ENCODE results near the gene MTCH2. TPM values are rescaled to one million over a fixed set of nuclear protein-coding genes. Genes with fewer than 3 reads are reported as not detected.
"Not testable (repeated sequence)": the region's sequence is repeated elsewhere in the genome, so short reads cannot be mapped to it uniquely, and the experiment has no call there.

Gene MTCH2
- total RNA-seq, 1 donor from 2014 or later = 86.0 TPM

DNA sequence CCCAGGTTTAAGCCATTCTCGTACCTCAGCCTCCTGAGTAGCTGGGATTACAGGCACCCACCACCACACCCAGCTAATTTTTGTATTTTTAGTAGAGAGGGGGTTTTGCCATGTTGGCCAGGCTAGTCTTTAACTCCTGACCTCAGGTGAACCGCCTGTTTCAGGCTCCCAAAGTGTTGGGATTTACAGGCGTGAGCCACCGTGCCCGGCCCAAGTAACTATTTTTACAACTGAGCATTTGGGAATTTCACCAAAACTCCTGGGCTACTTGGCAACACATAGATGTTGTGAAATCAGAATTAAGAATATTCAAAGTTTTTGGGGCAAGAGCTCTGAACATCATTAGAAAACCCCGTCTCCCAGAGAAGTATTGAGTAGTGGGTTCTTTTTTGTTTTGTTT lies 1.9 kb downstream of the MTCH2 start:
- intact Hi-C loops (cut with micrococcal nuclease) = loop anchor here (5.0 to 10.0 kb wide), 4 partner anchors 464 to 1793 kb away; partner anchors contain the start of genes CKAP5, CRY2 and PEX16

DNA sequence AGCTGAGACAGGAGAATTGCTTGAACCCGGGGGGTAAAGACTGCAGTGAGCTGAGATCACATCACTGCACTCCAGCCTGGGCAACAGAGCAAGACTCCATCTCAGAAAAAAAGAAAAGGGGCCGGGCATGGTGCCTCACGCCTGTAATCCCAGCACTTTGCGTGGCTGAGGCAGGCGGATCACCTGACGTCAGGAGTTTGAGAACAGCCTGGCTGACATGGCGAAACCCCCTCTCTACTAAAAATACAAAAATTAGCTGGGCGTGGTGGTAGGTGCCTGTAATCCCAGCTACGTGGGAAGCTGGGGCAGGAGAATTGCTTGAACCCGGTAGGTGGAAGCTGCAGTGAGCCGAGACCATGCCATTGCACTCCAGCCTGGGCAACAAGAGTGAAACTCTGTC lies 6.0 kb downstream of the MTCH2 start:
- intact Hi-C loops (cut with micrococcal nuclease) = not testable (repeated sequence)

DNA sequence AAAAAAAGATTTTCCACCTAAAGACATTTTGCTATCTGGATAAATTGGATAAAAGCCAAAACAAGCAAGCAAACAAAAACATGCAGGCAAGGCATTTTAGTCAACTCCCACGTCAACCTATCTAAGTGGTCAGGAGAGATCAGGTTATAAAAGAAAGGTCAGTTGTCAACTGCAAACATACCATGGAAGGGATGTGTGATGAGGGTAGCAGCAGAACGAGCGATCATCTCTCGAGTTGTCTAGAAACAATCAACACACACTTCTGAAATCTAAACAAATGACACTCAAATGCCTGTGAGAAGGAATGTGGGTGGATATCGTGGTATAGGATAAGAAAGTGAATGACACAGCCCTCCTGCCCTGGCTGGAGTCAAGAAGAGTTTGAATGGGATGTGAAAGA lies 10.9 kb downstream of the MTCH2 start:
- intact Hi-C loops (cut with micrococcal nuclease) = no loop called here

DNA sequence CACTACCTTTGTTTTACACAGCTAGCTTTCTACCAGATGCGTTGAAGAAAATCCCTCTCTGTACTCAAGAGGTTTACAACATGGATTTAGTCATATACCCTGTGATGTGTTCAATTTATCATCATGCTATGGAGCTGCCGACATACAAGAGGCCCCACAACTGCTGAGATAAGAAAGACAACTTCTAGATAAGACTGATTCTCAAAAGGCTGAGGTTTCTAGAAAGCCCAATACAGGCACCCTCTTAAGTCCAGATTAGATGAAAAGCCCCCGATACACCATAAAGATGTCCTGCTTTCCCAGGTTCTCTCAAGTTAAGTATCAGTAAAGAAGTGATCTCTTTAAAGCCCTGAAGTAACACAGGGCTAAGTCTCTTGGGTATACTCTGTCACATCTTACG lies 14.3 kb downstream of the MTCH2 start:
- intact Hi-C loops (cut with micrococcal nuclease) = no loop called here

DNA sequence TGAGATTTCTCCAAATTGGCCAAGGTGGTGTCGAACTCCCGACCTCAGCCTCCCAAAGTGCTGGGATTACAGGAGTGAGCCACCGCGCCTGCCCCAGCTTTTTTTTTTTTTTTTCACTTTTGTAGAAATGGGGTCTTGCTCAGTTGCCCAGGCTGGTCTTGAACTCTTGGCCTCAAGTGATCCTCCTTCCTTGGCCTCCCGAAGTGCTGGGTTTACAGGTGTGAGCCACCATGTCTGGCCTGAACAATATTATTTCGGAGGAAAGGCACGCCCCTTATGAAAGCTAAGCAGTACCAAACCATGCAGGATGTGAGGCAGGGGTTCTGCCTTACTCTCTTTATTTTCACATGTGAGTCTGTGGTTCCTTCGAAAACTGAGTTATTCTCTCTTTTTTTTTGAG lies 16.1 kb downstream of the MTCH2 start:
- intact Hi-C loops (cut with micrococcal nuclease) = no loop called here

DNA sequence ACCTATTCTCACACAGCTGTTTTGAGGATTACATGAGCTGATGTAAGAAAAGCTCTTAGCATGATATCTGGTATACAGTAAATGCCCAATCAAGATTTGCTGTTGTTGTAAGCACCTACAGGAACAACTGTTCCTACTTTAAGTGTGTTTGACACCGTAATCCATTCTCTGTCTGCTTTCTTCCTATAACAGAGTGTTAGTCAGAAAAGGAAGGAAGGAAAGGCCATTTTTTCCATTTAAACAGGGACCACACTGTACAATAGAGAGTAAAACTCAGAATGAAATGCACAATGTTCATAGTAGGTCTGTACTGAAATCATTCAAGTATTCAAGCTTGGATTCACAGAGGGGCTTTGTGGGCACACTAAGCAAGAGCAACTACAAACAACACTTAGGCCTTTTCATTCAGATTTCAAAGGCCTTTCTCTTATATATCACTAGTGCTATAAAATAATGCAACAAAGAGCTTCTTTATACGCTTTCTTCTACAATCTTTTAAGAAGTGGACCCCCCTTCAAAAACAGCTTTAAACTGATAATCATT lies 21.5 kb downstream of the MTCH2 start:
- intact Hi-C loops (cut with micrococcal nuclease) = no loop called here

DNA sequence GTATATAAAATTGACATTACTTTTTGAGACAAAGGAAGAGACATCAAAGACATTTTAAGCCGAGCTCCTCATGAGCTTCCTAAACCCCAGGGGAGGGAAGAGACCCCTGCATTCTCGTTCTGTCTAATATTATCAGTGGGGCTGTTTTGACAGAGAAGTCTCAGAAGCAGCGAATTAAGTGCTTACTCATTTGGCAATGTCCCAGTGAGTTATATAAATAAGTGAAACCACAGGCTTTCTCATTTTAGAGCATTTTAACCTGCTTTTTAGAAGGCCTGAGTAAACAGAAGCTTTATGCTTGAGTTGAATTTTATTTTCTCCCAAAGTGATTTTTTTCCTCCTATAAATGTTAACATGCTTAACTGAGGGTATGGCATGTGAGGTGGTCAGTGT lies 24.9 kb downstream of the MTCH2 start:
- intact Hi-C loops (cut with micrococcal nuclease) = loop anchor here (5.0 kb wide), 1 partner anchor 245 kb away; no protein-coding TSS in a partner anchor

DNA sequence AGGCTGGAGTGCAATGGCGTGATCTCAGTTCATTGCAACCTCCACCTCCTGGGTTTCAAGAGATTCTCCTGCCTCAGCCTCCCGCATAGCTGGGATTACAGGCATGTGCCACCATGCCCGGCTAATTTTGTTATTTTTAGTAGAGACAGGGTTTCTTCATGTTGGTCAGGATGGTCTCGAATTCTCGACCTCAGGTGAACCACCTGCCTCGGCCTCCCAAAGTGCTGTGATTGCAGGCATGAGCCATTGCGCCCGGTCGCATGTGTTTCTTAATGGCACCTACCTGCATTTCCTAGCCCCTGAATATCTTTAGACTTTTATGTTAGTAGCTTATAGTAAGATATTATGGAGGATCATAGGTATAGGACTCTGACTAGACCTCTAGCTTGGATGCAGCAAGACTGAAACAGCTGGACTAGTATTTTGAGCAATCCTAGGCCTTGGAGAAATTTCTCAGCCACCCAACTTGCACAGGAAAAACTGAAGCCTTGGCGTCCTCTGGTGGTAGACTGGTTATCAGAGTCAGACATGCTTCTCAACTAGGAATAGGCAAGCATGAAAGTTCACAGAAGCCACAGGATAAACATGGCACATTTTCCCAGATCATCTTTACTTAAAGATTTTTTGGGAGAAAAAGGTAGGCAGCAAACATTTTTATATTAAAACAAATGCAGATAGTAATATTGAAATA lies 25.5 kb downstream of the MTCH2 start:
- intact Hi-C loops (cut with micrococcal nuclease) = loop anchor here (5.0 kb wide), 1 partner anchor 245 kb away; no protein-coding TSS in a partner anchor

DNA sequence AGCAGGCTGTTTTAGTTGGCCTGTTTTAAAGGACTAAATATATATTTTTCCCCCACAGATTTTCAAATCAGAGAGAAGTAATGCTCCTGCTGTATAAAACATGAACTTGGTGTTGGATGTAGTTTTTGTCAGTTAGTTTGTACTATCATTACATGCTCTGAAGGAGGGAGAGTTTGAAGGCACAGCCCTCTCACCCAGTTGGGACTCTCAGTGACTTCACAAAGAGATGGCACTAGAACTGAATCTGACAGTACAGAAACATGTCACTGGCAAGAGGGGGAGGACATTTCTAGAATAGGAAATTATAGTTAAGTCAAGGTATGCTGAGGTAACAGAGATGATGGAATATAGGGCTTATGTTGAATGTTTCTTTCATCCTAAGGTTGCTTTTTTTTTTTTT lies 27.1 kb downstream of the MTCH2 start:
- intact Hi-C loops (cut with micrococcal nuclease) = loop anchor here (5.0 kb wide), 1 partner anchor 243 kb away; no protein-coding TSS in a partner anchor

DNA sequence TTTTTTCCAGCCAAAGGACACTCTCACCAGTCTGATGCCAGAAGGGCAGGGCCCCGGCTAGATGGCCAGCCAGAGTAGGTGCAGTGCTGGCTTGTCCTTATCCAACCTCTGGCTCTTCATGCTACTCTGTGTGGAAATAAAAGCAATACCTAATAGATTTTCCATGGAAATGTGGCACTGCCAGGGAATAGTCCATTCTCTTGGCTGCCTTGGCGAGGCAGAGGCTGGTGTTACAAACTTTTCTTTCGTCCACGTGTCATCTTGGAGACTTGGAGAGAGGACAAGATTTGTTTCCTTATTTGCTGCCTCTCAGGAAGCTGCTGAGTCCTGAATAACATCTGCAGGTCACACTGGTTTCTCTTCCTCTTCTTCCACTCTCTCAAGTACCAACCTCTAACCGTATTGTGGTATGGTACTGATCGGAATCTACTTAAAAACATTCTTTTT lies 31.0 kb downstream of the MTCH2 start:
- intact Hi-C loops (cut with micrococcal nuclease) = no loop called here

DNA sequence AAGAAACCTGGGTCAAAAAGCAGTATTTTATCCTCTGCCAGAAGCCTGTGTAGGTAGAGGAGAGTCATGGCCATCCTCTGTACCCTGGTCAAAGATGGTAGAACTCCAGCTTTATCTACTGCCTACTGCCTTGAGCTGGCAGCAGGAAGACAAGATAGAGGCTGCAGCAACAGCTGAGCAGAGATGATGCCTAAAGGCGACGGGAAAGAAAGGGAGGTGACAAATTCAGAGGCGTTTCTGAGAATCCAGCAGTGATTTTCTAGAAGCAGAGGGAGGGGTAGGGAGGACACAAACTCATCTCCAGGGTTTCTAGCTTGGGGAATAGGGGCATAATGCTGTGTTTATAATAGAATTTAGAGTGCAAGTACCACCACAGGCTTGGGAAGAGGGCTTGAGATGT lies 32.7 kb downstream of the MTCH2 start:
- intact Hi-C loops (cut with micrococcal nuclease) = no loop called here

DNA sequence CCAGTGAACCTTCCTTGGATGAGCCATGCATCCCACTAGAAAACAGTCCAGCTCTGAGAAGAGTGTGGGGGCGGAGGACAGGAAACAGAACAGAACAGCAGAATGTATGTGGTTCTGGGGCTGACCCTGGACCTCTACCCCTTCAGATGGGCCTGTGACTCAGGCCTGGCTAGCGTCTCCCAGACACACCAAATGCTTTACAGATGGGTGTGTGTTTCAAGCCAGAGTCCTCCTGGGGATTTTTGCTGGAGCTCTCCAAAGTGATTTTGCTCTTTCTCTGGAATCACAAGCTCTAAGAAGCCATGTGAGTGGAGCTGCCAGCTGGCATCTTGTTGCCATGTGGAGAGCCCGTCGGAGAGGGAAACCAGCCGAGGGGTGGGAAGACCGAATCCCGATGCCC lies 35.0 kb downstream of the MTCH2 start:
- intact Hi-C loops (cut with micrococcal nuclease) = no loop called here

DNA sequence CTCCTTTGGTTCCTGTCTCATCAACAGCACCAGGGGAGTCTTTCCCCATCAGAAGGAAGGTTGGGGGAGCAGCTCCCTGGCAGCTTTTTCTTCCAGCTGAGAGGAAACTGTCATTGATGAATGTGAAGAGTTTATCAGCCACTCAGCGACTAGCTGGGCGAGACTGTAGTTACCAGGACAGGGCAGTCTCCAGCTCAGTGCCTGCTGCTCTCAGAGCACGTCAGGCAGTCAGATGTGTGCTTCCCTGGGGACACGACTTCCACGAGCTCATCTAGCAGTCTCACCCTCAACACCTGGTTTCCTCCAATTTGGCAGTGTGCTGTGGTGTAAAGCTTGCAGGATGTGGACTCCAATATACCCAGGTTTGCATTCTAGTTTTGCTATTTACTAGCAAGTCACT lies 35.6 kb downstream of the MTCH2 start:
- intact Hi-C loops (cut with micrococcal nuclease) = no loop called here

DNA sequence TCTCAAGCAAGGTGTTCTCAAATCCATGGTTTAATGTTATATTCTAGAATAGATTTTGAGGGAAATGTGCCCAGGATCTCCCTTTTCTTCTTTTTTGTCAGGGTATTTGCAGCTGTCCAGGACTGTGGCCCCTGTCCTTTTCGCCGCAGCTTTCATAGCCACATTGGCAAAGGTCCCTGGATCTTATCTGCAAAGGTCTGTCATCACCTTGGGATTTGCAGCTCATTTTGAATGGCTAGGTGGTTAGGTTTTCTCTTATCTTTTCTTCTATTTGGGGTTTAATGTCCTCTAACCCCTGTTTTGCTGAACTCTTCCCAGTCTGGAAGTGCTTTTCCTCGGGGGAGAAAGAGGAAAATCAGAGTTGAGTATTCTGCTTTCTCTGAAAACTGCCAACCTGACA lies 36.4 kb downstream of the MTCH2 start:
- intact Hi-C loops (cut with micrococcal nuclease) = no loop called here

DNA sequence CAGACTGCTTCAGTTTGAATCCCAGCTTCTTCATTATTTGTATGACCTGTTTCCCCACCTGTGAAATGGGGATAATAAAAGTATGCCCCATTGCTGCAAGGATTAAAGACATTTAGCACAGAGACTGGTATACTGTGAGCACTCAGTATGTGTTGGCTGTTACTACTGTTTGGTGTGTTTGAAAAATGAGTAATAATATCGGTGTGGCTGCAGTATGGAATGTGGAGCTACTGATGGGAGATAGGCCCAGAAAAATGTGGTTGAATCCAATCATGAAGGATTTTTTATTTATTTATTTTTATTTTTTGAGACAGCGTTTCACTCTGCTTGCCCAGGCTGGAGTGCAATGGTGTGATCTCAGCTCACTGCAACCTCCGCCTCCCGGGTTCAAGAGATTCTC lies 39.1 kb downstream of the MTCH2 start:
- intact Hi-C loops (cut with micrococcal nuclease) = no loop called here

DNA sequence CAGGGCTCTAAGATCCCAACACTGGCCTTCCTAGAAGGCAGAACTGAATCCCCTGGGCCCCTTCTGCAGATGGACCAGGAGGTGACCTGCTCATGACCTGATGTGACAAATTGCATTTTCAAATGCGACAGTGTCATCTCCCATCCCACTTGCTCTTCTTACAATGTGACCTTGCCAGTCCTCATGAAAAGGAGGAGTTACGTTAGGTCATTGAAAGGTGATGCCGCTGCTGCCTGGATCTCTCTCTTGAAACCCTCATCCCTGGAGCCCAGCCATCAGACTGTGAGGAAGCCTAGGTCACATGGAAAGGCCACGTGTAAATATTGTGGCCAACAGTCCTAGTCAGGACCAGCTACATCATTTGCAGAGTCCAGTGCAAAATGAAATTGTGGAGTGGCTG lies 42.5 kb downstream of the MTCH2 start:
- intact Hi-C loops (cut with micrococcal nuclease) = no loop called here

DNA sequence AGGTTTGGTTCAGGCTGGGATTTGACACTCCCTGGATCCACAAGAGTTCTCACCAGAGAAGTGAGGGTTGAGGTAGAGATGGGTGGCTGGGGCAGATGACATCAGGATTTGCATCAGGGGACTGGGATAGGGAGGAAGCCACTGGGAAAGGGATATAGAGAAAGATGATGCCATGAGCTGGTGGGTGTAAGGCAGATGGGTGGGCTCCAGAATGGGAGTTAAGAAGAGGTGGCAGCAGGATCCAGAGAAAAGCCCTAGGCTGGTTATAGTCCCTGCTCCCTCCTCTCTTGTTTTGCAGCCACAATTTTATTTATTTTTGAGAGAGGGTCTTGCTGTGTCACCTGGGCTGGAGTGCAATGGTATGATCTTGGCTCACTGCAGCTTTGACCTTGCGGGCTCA lies 46.4 kb downstream of the MTCH2 start:
- intact Hi-C loops (cut with micrococcal nuclease) = no loop called here

DNA sequence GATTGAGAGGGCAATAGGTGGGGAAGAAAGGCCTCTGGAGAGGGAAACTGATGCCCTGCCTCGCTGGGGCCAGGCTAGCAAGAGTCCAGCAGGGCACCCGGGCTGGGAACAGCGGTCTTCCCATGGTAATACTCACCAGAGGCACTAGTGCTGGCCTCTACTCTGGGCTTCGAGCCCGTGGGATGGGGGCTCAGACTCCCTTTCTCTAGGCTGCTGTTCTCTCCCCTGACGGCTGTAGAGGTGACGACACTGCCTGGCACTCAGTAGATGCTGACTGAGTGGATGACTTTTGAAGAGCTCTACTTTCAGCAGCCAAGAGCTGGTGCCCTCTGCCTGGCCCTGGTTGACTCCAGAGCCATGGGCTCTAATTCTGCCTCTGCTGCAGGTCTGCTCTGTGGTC lies 47.3 kb downstream of the MTCH2 start:
- intact Hi-C loops (cut with micrococcal nuclease) = no loop called here

DNA sequence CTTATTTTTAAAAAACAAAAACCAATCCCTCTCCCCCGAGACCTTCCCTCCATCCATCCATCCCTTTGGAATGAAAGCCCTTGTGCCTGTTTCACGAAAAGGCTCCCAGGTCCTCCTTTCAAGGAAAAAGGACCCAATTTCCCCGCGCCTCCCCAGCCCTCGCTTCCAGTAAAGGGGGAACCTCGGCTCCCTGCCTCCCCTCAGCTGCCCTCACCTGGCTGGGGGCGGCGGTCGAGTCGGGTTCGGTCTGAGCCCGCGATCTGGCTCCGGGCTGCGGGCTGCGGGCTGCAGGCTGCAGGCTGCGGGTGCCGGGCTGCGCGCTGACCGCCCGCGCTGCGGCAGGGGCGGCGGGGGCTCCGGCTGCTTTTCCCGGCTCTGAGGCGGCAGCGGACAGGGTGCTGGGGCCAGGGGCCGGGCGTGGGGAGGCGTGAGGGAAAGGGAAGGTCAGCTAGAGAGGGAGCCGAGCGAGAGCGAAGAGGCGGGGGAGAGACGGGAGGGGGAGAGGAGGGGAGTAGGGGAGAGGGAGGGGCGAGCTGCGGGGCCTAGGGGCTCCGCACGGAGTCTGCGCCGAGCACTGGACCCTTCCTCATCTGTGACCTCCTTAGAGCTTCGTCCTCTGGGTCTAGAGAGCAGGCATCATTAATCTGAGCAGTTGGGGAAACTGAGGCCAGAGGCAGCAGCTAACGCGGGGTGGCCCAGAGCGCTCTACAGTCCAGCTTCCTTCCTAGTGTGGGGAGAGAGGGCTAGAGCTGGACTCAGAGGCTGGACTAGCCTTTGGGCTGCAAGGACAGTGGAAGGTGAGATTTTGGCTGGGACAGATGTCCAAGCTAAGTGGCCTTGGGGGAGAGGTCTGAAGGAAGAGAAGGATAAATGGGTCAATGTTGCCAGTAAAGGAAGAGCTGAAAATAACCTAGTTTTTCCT lies 48.2 kb downstream of the MTCH2 start, which contains the start of gene C1QTNF4:
Gene C1QTNF4, minus strand, starts transcription at position 478 of the 922 bp plus-strand sequence. CDS start 3,601 bp downstream, outside the sequence.
- intact Hi-C loops (cut with micrococcal nuclease) = no loop called here

DNA sequence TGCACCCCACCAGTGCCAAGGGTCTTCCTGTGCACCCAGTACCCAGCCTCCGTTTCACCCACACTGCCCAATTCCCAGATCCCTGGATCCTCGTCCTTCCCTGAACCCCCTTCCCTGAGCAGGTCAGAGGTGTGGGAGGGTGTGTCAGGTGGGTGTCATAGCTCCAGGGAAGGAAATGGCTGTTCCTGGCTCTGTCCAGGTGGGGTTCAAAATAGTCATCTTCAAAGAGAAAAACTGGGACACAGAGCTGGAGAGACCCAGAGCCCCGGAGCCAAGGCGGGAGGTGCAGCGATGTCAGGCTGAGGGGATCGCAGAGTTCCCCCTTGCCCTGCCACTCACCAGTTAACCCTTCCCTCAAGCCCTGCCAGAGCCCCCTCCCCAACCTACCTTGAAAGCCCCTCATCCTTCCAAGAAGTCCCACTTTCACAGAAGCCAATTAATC lies 48.8 kb downstream of the MTCH2 start:
- intact Hi-C loops (cut with micrococcal nuclease) = no loop called here

DNA sequence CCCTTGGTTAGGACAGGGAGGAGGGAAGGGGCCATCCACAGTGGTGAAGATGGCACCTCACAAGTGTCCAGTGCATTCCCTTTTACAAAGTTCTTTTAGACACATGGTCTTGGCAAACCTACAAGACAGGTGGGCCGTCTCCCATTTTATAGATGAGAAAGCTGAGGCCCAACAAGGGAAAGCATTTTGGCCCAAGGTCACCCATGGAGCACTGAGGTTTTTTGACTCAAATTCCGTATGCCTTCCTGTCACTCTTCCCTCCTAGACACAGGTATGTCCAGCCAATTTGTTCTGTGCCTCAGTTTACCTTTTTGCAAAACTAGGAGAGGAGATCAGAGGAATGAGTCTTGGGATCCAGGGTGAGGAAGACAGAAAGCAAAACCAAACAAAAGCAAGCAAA lies 49.4 kb downstream of the MTCH2 start:
- intact Hi-C loops (cut with micrococcal nuclease) = no loop called here

DNA sequence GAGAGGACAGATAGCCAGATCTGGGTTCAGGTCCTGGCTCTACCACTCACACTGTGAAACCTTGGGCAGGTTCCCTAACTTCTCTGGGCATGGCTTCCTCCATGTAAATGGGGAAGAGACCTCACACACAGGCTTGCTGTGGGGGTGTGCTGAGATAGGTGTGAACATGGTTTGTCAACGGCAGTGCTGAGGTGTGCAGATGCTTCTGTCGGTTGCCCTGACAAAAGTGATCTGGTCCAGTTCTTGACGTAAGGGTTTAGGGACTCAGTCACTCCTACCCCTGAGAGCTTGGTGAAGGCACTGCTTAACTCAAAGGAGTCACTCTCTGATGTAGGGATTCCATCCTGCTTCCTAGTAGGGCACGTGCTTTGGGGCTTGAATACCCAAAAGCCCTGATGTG lies 50.1 kb downstream of the MTCH2 start:
- intact Hi-C loops (cut with micrococcal nuclease) = no loop called here

Data from T-helper 1 cell treated with Interleukin-12 subunit alpha and Interleukin-12 subunit beta and Interleukin-4 antibody, amounts not matched to agents 30 ng/mL and 1 ng/mL, for 36 hours (primary cell).